ENCODE data around the gene CTNS. TPM values are rescaled to one million over a fixed set of nuclear protein-coding genes. Genes with fewer than 3 reads are reported as not detected.
A peak's percentile ranks its signal among the peaks of the same experiment; 100 is the strongest.

The CTNS gene
- total and polyA plus RNA-seq, 2 donors from 2014 or later: 11.9 to 15.7 TPM

DNA sequence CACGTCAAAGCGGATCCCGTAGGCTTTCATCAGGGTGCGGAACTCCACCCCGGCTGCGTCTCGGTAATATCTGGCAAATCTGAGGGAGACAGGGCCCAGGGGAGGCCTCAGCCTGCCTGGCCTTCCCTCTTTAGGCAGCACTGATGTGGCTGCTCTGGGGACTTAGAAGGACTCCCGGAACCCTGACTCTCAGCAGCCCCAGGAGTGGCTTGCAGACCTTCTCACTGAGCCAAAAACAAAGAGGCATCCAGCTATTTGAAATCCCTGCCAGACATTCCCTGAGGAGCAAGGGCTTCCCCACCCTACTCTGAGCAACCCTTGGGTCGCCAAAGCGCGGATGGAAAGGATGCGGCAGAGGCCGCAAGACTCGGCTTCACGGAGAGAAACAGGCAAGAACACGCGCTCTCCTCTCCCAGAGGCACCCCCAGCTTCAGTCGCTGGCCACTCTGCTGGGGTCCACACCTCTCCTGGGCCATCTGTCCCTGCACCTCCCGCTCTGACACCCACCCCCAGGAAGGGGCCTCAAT lies 51.5 kb downstream of the CTNS start:
- DNase-seq (peak in 1 of 5 donors; percentile 62), FAIRE-seq (no peak)
- H3K4me3 ChIP-seq (ENCODE audit: low read length in 3 of 3): no peak overlapping the region
- H3K9me3 ChIP-seq (ENCODE audit: control insufficient read depth in 2 of 3, insufficient read depth in 1 of 3, low read length in 3 of 3): no peaks in the 10 kb centered on the region
- H3K36me3 ChIP-seq (ENCODE audit: control insufficient read depth in 2 of 3, insufficient read depth in 3 of 3, low read length in 3 of 3): no peaks in the 10 kb centered on the region
- TF ChIP-seq CTCF (IDR thresholded peaks at IDR 0.05; ENCODE audit: borderline replicate concordance, extremely low read depth, insufficient read depth): no peak
- intact Hi-C loops (cut with DNase I): no loop called here
- H3K27me3 ChIP-seq (ENCODE audit: control insufficient read depth, insufficient read depth, low read length): peaks cover 3% of the 10 kb centered on the region
- no peak overlapping the region for H3K9ac ChIP-seq (ENCODE audit: low read length in 3 of 3)
- no peaks in the 10 kb centered on the region for H3K4me1 ChIP-seq (ENCODE audit: control insufficient read depth in 2 of 3, insufficient read depth in 2 of 3, low read depth in 1 of 3, low read length in 3 of 3)
- no peak overlapping the region for H3K27ac ChIP-seq (ENCODE audit: low read depth in 2 of 2, low read length in 2 of 2)

DNA sequence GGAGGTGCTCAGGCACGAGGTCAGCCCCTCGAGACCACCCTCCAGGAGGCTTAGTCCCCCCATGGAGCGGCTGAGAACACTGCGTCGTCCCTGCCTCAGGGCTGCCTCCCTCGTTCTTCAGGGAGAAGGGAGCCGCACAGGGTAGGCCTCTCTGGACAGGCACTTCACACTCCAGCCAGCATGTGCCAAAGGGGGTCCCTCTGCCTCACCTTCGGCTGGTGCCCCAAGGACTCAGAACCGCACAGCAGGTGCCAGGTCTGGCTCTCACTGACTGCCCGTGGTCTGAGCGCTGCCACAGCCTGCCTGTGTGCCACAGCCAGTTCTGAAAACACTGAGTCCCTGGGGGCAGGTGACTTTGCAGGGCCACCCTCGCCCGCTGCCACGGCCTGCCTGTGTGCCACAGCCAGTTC lies 52.3 kb downstream of the CTNS start:
- FAIRE-seq (no peak), DNase-seq (peak in 1 of 5 donors; percentile 59)
- TF ChIP-seq CTCF (IDR thresholded peaks at IDR 0.05; ENCODE audit: borderline replicate concordance, extremely low read depth, insufficient read depth): no peak
- intact Hi-C loops (cut with DNase I): no loop called here
- Histone ChIP-seq H3K9ac (ENCODE audit: low read length in 3 of 3) (no peak overlapping the region), H3K27ac (ENCODE audit: low read depth in 2 of 2, low read length in 2 of 2) (no peak overlapping the region), H3K4me1 (ENCODE audit: control insufficient read depth in 2 of 3, insufficient read depth in 2 of 3, low read depth in 1 of 3, low read length in 3 of 3) (no peaks in the 10 kb centered on the region), H3K36me3 (ENCODE audit: control insufficient read depth in 2 of 3, insufficient read depth in 3 of 3, low read length in 3 of 3) (no peaks in the 10 kb centered on the region), H3K9me3 (ENCODE audit: control insufficient read depth in 2 of 3, insufficient read depth in 1 of 3, low read length in 3 of 3) (no peaks in the 10 kb centered on the region), H3K27me3 (ENCODE audit: control insufficient read depth, insufficient read depth, low read length) (peaks cover 3% of the 10 kb centered on the region), H3K4me3 (ENCODE audit: low read length in 3 of 3) (no peak overlapping the region)

DNA sequence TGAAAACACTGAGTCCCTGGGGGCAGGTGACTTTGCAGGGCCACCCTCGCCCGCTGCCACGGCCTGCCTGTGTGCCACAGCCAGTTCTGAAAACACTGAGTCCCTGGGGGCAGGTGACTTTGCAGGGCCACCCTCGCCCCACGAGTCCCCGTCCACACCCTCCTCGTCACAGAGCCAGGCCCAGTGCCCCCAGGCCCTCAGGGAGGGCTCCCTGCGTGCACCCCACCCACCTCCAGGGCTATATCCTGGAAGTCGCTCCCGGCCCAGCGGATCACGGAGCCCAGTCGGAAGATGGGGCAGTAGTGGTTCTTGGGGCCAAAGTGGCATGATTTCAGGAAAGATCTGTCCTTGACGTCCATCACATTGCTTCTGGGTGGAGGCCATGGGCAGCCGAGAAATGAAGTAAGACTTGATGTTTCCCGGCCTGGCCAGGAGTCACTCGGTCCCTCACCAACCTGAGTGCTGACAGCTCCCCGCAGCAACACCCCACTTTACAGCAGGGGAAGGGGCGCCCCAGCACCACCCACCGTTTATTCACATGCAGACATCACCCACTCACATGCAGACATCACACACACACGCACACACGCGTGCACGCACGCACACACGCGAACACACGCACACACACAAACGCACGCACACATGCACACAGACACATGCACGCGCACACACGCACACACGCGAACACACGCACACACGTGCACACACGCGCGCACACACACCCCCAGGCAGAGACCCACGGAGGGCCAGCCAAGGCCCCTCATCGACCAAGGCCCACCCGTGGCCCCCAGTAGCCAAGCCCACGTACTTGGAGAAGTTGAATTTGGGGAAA lies 52.9 kb downstream of the CTNS start:
- no peaks in the 10 kb centered on the region for H3K4me1 ChIP-seq (ENCODE audit: control insufficient read depth in 2 of 3, insufficient read depth in 2 of 3, low read depth in 1 of 3, low read length in 3 of 3)
- intact Hi-C loops (cut with DNase I): no loop called here
- FAIRE-seq (no peak), DNase-seq (peak in 1 of 5 donors; percentile 43)
- H3K27me3 ChIP-seq (ENCODE audit: control insufficient read depth, insufficient read depth, low read length): peaks cover 3% of the 10 kb centered on the region
- H3K36me3 ChIP-seq (ENCODE audit: control insufficient read depth in 2 of 3, insufficient read depth in 3 of 3, low read length in 3 of 3): no peaks in the 10 kb centered on the region
- TF ChIP-seq CTCF (IDR thresholded peaks at IDR 0.05; ENCODE audit: borderline replicate concordance, extremely low read depth, insufficient read depth): no peak
- no peak overlapping the region for H3K9ac ChIP-seq (ENCODE audit: low read length in 3 of 3)
- H3K4me3 ChIP-seq (ENCODE audit: low read length in 3 of 3): no peak overlapping the region
- no peaks in the 10 kb centered on the region for H3K9me3 ChIP-seq (ENCODE audit: control insufficient read depth in 2 of 3, insufficient read depth in 1 of 3, low read length in 3 of 3)
- no peak overlapping the region for H3K27ac ChIP-seq (ENCODE audit: low read depth in 2 of 2, low read length in 2 of 2)

Measured in kidney (tissue), 14 donors.